KMS-11 (cell line): ENCODE data around the gene IFIT5.

Experiments
- H2AFZ ChIP-seq: fragments of 200-600 bp; sonication (generic); 2 replicates; pipeline ENCODE4 v1.6.1; 2016; ENCODE audit warnings: antibody characterized with exemption, mixed run types, low read depth
- H3K27ac ChIP-seq: fragments of 200-600 bp; sonication (generic); 2 replicates; pipeline ENCODE4 v1.6.1; 2016; ENCODE audit warnings: mild to moderate bottlenecking, mixed run types
- H3K27me3 ChIP-seq: fragments of 200-600 bp; sonication (generic); 2 replicates; pipeline ENCODE4 v1.6.1; 2017; ENCODE audit warnings: mild to moderate bottlenecking, low read depth, mixed run types, moderate library complexity; ENCODE audit not compliant: insufficient read depth
- H3K36me3 ChIP-seq: fragments of 200-600 bp; sonication (generic); 2 replicates; pipeline ENCODE4 v1.6.1; 2017; ENCODE audit warnings: mild to moderate bottlenecking, mixed run types; ENCODE audit not compliant: insufficient read depth
- H3K4me1 ChIP-seq: fragments of 200-600 bp; sonication (generic); 2 replicates; pipeline ENCODE4 v1.6.1; 2016; ENCODE audit warnings: mild to moderate bottlenecking, low read depth, mixed run types; ENCODE audit not compliant: poor library complexity, severe bottlenecking
- H3K4me2 ChIP-seq: fragments of 200-600 bp; sonication (generic); 2 replicates; pipeline ENCODE4 v1.7.0; 2016; ENCODE audit warnings: mild to moderate bottlenecking, mixed run types
- H3K4me3 ChIP-seq: fragments of 200-600 bp; sonication (generic); IDR thresholded peaks from 2 replicates; pipeline ENCODE4 v1.6.1; 2017; ENCODE audit warnings: low read depth, low read length, mixed read lengths; ENCODE audit not compliant: insufficient read depth
- H3K79me2 ChIP-seq: fragments of 200-600 bp; sonication (generic); 2 replicates; pipeline ENCODE4 v1.6.1; 2016; ENCODE audit warnings: low read depth, mixed run types; ENCODE audit not compliant: insufficient read depth
- H3K9ac ChIP-seq: fragments of 200-600 bp; sonication (generic); 2 replicates; pipeline ENCODE4 v1.6.1; 2016; ENCODE audit warnings: mild to moderate bottlenecking, mixed run types
- H4K20me1 ChIP-seq: fragments of 200-600 bp; sonication (generic); 2 replicates; pipeline ENCODE4 v1.6.1; 2016; ENCODE audit warnings: mild to moderate bottlenecking, mixed run types; ENCODE audit not compliant: insufficient read depth
- CTCF ChIP-seq: fragments of 200-600 bp; sonication (generic); conservative IDR thresholded peaks from 2 replicates; pipeline ENCODE4 v1.6.1; 2017; ENCODE audit warnings: low read depth, mild to moderate bottlenecking, antibody characterized with exemption, low read length, moderate library complexity, mixed read lengths

Gene IFIT5

GRCh38 chr10:89371079-89371478 is 43.3 kb upstream of the IFIT5 start:
- Histone ChIP-seq H4K20me1 (no peaks in the 10 kb centered on the region), H3K27ac (no peak overlapping the region), H3K4me1 (peaks cover 40% of the 10 kb centered on the region), H3K36me3 (no peaks in the 10 kb centered on the region), H3K4me2 (no peak overlapping the region), H3K79me2 (no peaks in the 10 kb centered on the region), H3K4me3 (no peak overlapping the region), H3K9ac (no peak overlapping the region), H3K27me3 (no peaks in the 10 kb centered on the region), H2AFZ (no peak overlapping the region)
- TF ChIP-seq CTCF = no peak

GRCh38 chr10:89371987-89372386 is 42.4 kb upstream of the IFIT5 start:
- no peaks in the 10 kb centered on the region for H3K27me3 ChIP-seq
- peaks cover 32% of the 10 kb centered on the region for H3K4me1 ChIP-seq
- H3K27ac ChIP-seq = no peak overlapping the region
- no peaks in the 10 kb centered on the region for H3K36me3 ChIP-seq
- H2AFZ ChIP-seq = no peak overlapping the region
- no peak overlapping the region for H3K9ac ChIP-seq
- no peak overlapping the region for H3K4me3 ChIP-seq
- H4K20me1 ChIP-seq = no peaks in the 10 kb centered on the region
- no peaks in the 10 kb centered on the region for H3K79me2 ChIP-seq
- no peak overlapping the region for H3K4me2 ChIP-seq
- no peak for TF ChIP-seq CTCF

- no peaks in the 10 kb centered on the region for H3K27me3 ChIP-seq
- H3K27ac ChIP-seq = no peak overlapping the region
- H3K36me3 ChIP-seq = no peaks in the 10 kb centered on the region
- no peak for TF ChIP-seq CTCF
- no peak overlapping the region for H2AFZ ChIP-seq
- H3K4me3 ChIP-seq = no peak overlapping the region
- H3K4me2 ChIP-seq = no peak overlapping the region
- no peaks in the 10 kb centered on the region for H3K79me2 ChIP-seq
- peaks cover 11% of the 10 kb centered on the region for H3K4me1 ChIP-seq
- H3K9ac ChIP-seq = no peak overlapping the region
- H4K20me1 ChIP-seq = no peaks in the 10 kb centered on the region
Measured at GRCh38 chr10:89373916-89374711, 40.3 kb upstream of the IFIT5 start.

GRCh38 chr10:89374713-89375141 is 39.6 kb upstream of the IFIT5 start:
- no peak for TF ChIP-seq CTCF
- Histone ChIP-seq H3K27ac (no peak overlapping the region), H3K4me3 (no peak overlapping the region), H3K4me1 (peaks cover 5% of the 10 kb centered on the region), H2AFZ (no peak overlapping the region), H3K79me2 (no peaks in the 10 kb centered on the region), H3K9ac (no peak overlapping the region), H3K36me3 (no peaks in the 10 kb centered on the region), H3K27me3 (no peaks in the 10 kb centered on the region), H4K20me1 (no peaks in the 10 kb centered on the region), H3K4me2 (no peak overlapping the region)
